OCI-LY3 (cell line): Measurements from ENCODE around the gene KDM1A.

Source experiments
- H2AFZ ChIP-seq: fragments of 200-600, 300-600 bp; shearing (Covaris generic); 2 replicates; pipeline ENCODE4 v1.6.0; 2014; ENCODE audit warnings: antibody characterized with exemption, low read depth, low read length
- H3K27ac ChIP-seq: fragments of 200-600, 300-600 bp; sonication (generic); 2 replicates; pipeline ENCODE4 v1.5.1; 2014; ENCODE audit warnings: mild to moderate bottlenecking, low read length, moderate library complexity, mixed read lengths
- H3K27me3 ChIP-seq: fragments of 200-600, 300-600 bp; sonication (generic); 2 replicates; pipeline ENCODE4 v1.6.1; 2014; ENCODE audit warnings: low read depth, low read length, mixed read lengths
- H3K36me3 ChIP-seq: fragments of 200-600, 300-600 bp; sonication (generic); replicated peaks from 2 replicates; pipeline ENCODE3; 2014; ENCODE audit warnings: low read depth, low read length, mixed read lengths
- H3K4me1 ChIP-seq: fragments of 300-600, 200-600 bp; sonication (generic); 2 replicates; pipeline ENCODE4 v1.6.1; 2014; ENCODE audit warnings: low read length, mixed read lengths
- H3K4me2 ChIP-seq: fragments of 200-600, 300-600 bp; sonication (generic); 2 replicates; pipeline ENCODE4 v1.6.1; 2014; ENCODE audit warnings: low read length, mixed read lengths
- H3K4me3 ChIP-seq: fragments of 300-600, 200-600 bp; sonication (generic); 2 replicates; pipeline ENCODE4 v1.5.1; 2014; ENCODE audit warnings: antibody characterized with exemption, mild to moderate bottlenecking, low read length, moderate library complexity
- H3K79me2 ChIP-seq: fragments of 300-600, 200-600 bp; shearing (Covaris generic); 2 replicates; pipeline ENCODE4 v1.6.1; 2014; ENCODE audit warnings: mild to moderate bottlenecking, low read length, mixed read lengths
- H3K9ac ChIP-seq: fragments of 300-600, 200-600 bp; shearing (Covaris generic); 2 replicates; pipeline ENCODE4 v1.6.0; 2014; ENCODE audit warnings: mild to moderate bottlenecking, low read length, moderate library complexity
- H3K9me3 ChIP-seq: fragments of 200-600, 300-600 bp; shearing (Covaris generic); 2 replicates; pipeline ENCODE4 v1.6.1; 2014; ENCODE audit warnings: low read length, mixed read lengths; ENCODE audit not compliant: insufficient read depth
- H4K20me1 ChIP-seq: fragments of 200-600, 300-600 bp; sonication (generic); 2 replicates; pipeline ENCODE4 v1.6.1; 2016; ENCODE audit warnings: low read length, mixed read lengths; ENCODE audit not compliant: insufficient read depth
- EZH2phosphoT487 ChIP-seq: fragments of 200-600 bp; shearing (Covaris generic); IDR thresholded peaks from 2 replicates; pipeline ENCODE4 v1.6.1; 2018; ENCODE audit warnings: antibody characterized with exemption, mixed run types, low read depth
- TF ChIP-seq, protein P1 (sequence below): fragments of 200-600, 300-600 bp; sonication (generic); IDR thresholded peaks from 2 replicates; pipeline ENCODE4 v1.5.1; 2014; ENCODE audit warnings: antibody characterized with exemption, low read length, low read depth

Gene KDM1A

DNA sequence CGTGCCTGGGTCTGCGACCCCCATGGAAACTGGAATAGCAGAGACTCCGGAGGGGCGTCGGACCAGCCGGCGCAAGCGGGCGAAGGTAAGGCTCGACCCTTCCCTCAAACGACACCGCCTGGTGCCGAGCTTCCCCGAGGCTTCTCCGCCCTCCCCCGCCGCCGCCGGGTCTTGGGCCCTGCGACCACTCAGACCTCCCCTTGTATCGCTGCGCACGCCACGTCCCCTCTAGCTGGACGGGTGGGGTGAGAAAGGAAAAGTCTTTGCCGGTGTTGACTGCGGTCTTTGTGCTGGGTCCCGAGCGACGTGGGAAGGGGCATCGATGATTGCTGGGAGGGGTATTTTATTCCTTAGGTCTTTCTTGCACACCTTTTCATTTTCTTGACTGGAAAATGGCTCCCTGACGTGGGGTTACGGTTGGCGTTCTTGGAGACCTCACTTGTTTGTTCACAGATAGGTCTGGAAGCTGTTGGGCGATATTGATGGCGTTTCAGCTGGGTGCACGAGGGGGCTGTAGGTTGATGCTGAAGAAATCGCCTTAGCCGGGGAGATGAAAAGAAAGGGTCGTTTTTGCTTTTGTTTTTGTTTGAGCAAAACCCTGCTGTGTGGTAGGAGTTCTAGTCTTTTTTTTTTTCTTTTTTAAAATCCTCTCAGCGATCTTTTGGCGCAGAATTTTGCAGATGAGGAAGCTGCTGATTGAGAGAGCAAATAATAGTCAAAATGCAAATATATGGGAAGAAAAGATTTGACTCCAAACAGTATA, 776 bp downstream of the KDM1A start:
- Histone ChIP-seq H3K27ac (peak overlapping the region; percentile 25), H3K9ac (peak overlapping the region; percentile 84), H3K27me3 (no peaks in the 10 kb centered on the region), H3K79me2 (peaks cover 58% of the 10 kb centered on the region), H3K4me1 (peaks cover 11% of the 10 kb centered on the region), H2AFZ (no peak overlapping the region; the same call in 1 of the 2 replicates), H3K36me3 (peaks cover 11% of the 10 kb centered on the region), H3K4me3 (peak overlapping the region; percentile 99), H4K20me1 (peaks cover 21% of the 10 kb centered on the region), H3K9me3 (no peaks in the 10 kb centered on the region), H3K4me2 (peak overlapping the region; percentile 94)
- TF ChIP-seq, protein P1, sequence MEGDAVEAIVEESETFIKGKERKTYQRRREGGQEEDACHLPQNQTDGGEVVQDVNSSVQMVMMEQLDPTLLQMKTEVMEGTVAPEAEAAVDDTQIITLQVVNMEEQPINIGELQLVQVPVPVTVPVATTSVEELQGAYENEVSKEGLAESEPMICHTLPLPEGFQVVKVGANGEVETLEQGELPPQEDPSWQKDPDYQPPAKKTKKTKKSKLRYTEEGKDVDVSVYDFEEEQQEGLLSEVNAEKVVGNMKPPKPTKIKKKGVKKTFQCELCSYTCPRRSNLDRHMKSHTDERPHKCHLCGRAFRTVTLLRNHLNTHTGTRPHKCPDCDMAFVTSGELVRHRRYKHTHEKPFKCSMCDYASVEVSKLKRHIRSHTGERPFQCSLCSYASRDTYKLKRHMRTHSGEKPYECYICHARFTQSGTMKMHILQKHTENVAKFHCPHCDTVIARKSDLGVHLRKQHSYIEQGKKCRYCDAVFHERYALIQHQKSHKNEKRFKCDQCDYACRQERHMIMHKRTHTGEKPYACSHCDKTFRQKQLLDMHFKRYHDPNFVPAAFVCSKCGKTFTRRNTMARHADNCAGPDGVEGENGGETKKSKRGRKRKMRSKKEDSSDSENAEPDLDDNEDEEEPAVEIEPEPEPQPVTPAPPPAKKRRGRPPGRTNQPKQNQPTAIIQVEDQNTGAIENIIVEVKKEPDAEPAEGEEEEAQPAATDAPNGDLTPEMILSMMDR = no peak
- TF ChIP-seq EZH2phosphoT487 = no peak

DNA sequence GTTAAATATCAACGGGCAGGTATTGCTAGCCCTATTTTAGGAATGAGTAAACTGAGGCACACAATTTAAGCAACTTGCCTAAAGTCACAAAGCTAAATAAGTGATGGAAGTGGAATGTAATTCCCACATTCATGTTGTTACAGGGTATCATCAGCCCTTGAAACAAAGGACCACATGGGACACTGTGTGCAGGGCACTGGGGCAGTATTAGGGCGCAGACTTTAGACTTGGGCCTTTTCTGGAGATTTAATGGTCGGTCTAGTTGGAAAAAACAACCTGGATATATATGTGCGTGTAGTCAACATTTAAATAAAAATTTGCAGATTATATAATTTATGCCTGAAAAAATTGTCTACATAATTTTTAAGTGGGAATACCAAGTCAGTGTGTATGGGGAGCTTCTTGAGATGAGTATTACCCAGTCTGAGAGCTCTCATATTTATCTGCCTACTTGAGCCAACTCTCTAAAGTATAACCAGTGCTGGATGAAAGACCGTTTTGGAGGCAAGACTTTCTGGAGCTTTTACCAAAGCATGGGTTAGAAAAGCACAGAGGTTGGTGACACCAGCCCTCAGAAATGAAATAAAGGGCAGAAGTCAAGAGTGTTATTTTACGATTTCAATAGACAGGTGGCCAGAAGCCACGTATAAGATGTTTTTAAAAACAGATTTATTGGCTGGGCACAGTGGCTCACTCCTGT, 1.6 kb downstream of the KDM1A start:
- Histone ChIP-seq H3K4me2 (peak overlapping the region; percentile 94), H3K27ac (no peak overlapping the region), H3K36me3 (peaks cover 11% of the 10 kb centered on the region), H3K27me3 (no peaks in the 10 kb centered on the region), H3K9ac (peak overlapping the region; percentile 84), H3K9me3 (no peaks in the 10 kb centered on the region), H4K20me1 (peaks cover 21% of the 10 kb centered on the region), H3K4me3 (peak overlapping the region; percentile 99), H3K4me1 (peaks cover 11% of the 10 kb centered on the region), H3K79me2 (peaks cover 66% of the 10 kb centered on the region), H2AFZ (no peak overlapping the region)
- TF ChIP-seq, protein P1 = no peak
- TF ChIP-seq EZH2phosphoT487 = no peak

DNA sequence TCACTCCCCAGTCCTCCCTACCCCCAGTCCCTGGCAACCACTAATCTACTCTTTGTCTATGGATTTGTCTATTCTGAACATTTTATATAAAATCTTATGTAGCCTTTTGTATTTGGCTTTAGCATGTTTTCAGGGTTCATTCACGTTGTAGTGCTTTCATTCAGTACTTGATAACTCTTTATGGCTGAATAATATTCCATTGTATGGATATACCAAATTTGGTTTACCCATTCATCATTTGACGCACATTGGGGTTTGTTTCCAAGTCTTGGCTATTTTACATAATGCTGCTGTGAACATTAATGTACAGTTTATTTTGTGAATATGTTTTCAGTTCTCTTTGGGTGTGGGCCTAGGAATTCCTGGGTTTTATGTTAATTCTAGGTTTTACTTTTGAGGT, 2.6 kb downstream of the KDM1A start:
- no peak overlapping the region for H3K4me3 ChIP-seq

More for the DNA sequence above, 2.6 kb downstream of the KDM1A start:
- Histone ChIP-seq H2AFZ (no peak overlapping the region), H4K20me1 (peaks cover 25% of the 10 kb centered on the region), H3K4me2 (no peak overlapping the region), H3K9me3 (no peaks in the 10 kb centered on the region), H3K79me2 (peaks cover 76% of the 10 kb centered on the region), H3K9ac (no peak overlapping the region), H3K36me3 (peaks cover 11% of the 10 kb centered on the region), H3K4me1 (peaks cover 11% of the 10 kb centered on the region), H3K27me3 (no peaks in the 10 kb centered on the region), H3K27ac (no peak overlapping the region)
- TF ChIP-seq EZH2phosphoT487 = no peak
- TF ChIP-seq, protein P1 = no peak
